Hematopoietic multipotent progenitor cell treated with erythropoietin and hydrocortisone succinate and interleukin-3 and kit ligand, for 17 days (in vitro differentiated cells): ENCODE measurements around the gene TUBGCP3.

Source experiments
- DNase-seq: peaks from one replicate; pipeline ENCODE4 v3.0.0-alpha.2; 2015; ENCODE audit warnings: low spot score

Gene TUBGCP3

GRCh38 chr13:112441779-112442310 is 146.1 kb downstream of the TUBGCP3 start:
- DNase-seq = no peak

GRCh38 chr13:112441226-112441625 is 146.7 kb downstream of the TUBGCP3 start:
- DNase-seq = no peak

- DNase-seq = no peak
Measured at GRCh38 chr13:112438515-112438914, 149.4 kb downstream of the TUBGCP3 start.

- DNase-seq = no peak
Measured at GRCh38 chr13:112438094-112438493, 149.9 kb downstream of the TUBGCP3 start.

GRCh38 chr13:112435973-112436372 is 152.0 kb downstream of the TUBGCP3 start:
- no peak for DNase-seq
